Subcutaneous adipose tissue (tissue), 4 donors: ENCODE results near the gene UAP1L1. TPM values are rescaled to one million over a fixed set of nuclear protein-coding genes. Genes with fewer than 3 reads are reported as not detected.

Source experiments
- CTCF ChIP-seq: fragments of 450-650 bp; IDR thresholded peaks from one replicate; pipeline ENCODE4 v1.5.1; 2016; ENCODE audit warnings: low read depth, mild to moderate bottlenecking, control low read depth, antibody characterized with exemption, moderate library complexity
- small RNA-seq: library from RNA; depleted of rRNA; stranded (forward); fragments of <200 nt; gene quantifications from one replicate; pipeline ENCODE3, GENCODE V24; 2016
- total RNA-seq, 4 donors: library from RNA; depleted of rRNA; stranded (reverse); fragments of >200 nt; gene quantifications; one replicate each; pipeline ENCODE4 v1.1.0, GENCODE V29; 2016

UAP1L1 gene
- total RNA-seq, 4 donors from 2014 or later: 6.7 to 14.8 (median 11.2) TPM

- TF ChIP-seq CTCF: no peak
Measured at GRCh38 chr9:137127301-137128157, 50.2 kb downstream of the UAP1L1 start.

GRCh38 chr9:137128158-137128861, 51.0 kb downstream of the UAP1L1 start:
- no peak for TF ChIP-seq CTCF

GRCh38 chr9:137128862-137129455, 51.6 kb downstream of the UAP1L1 start:
- TF ChIP-seq CTCF: no peak

- TF ChIP-seq CTCF: no peak
Measured at GRCh38 chr9:137129456-137130175, 52.3 kb downstream of the UAP1L1 start.

- no peak for TF ChIP-seq CTCF
Measured at GRCh38 chr9:137130176-137130755, 52.9 kb downstream of the UAP1L1 start.

Small RNAs within 50 kb of the gene (small RNA-seq; reads per million reads assigned to genes)
- not detected for gene RF00153

Other genes with a start within 250 kb of the UAP1L1 start
- gene AJM1, start 235.0 kb upstream of the UAP1L1 start, total RNA-seq: 1 to 10 TPM in 1 of 4 donors, under 1 TPM in 3; 0.33 to 3.0 (median 0.48) TPM
- 10 to 100 TPM; 31.8 to 56.6 (median 45.7) TPM for gene PHPT1, start 228.1 kb upstream of the UAP1L1 start, total RNA-seq
- gene MAMDC4, start 225.2 kb upstream of the UAP1L1 start, total RNA-seq: 1 to 10 TPM in 2 of 4 donors, under 1 TPM in 1, not detected in 1; 0.68 to 1.5 (median 1.1) TPM
- gene EDF1, start 211.2 kb upstream of the UAP1L1 start, total RNA-seq: 100 to 1,000 TPM; 187 to 332 (median 293) TPM
- gene TRAF2, start 191.0 kb upstream of the UAP1L1 start, total RNA-seq: 1 to 10 TPM; 2.9 to 7.7 (median 6.1) TPM
- 100 to 1,000 TPM in 3 of 4 donors, 10 to 100 TPM in 1; 87.9 to 363 (median 126) TPM for gene FBXW5, start 132.8 kb upstream of the UAP1L1 start, total RNA-seq
- 1 to 10 TPM in 1 of 4 donors, not detected in 3; 2.6 TPM for gene C8G, start 132.3 kb upstream of the UAP1L1 start, total RNA-seq
- not detected for gene LCN12, start 125.2 kb upstream of the UAP1L1 start, total RNA-seq
- 10 to 100 TPM; 15.5 to 57.3 (median 26.8) TPM for gene PTGDS, start 100.0 kb upstream of the UAP1L1 start, total RNA-seq
- not detected for gene LCNL1, start 94.5 kb upstream of the UAP1L1 start, total RNA-seq
- gene PAXX, start 85.1 kb upstream of the UAP1L1 start, total RNA-seq: 10 to 100 TPM in 3 of 4 donors, 1 to 10 TPM in 1; 5.1 to 30.6 (median 26.9) TPM
- gene CLIC3, start 80.9 kb upstream of the UAP1L1 start, total RNA-seq: 1 to 10 TPM in 2 of 4 donors, not detected in 2; 1.8 to 2.2 TPM
- 10 to 100 TPM; 13.5 to 58.6 (median 19.3) TPM for gene ABCA2, start 49.3 kb upstream of the UAP1L1 start, total RNA-seq
- under 1 TPM in 2 of 4 donors, not detected in 2; 0.22 to 0.34 TPM for gene FUT7, start 45.4 kb upstream of the UAP1L1 start, total RNA-seq
- 10 to 100 TPM; 17.5 to 61.6 (median 29.8) TPM for gene NPDC1, start 31.3 kb upstream of the UAP1L1 start, total RNA-seq
- gene ENTPD2, start 23.5 kb upstream of the UAP1L1 start, total RNA-seq: not detected
- under 1 TPM in 3 of 4 donors, not detected in 1; 0.19 to 0.66 (median 0.51) TPM for gene SAPCD2, start 7.0 kb upstream of the UAP1L1 start, total RNA-seq
- 10 to 100 TPM; 19.1 to 61.9 (median 47.8) TPM for gene MAN1B1, start 9.5 kb downstream of the UAP1L1 start, total RNA-seq
- gene DPP7, start 37.2 kb downstream of the UAP1L1 start, total RNA-seq: 100 to 1,000 TPM in 3 of 4 donors, 10 to 100 TPM in 1; 57.4 to 135 (median 117) TPM
- not detected for gene GRIN1, start 61.6 kb downstream of the UAP1L1 start, total RNA-seq
- not detected for gene LRRC26, start 92.5 kb downstream of the UAP1L1 start, total RNA-seq
- gene TMEM210, start 94.5 kb downstream of the UAP1L1 start, total RNA-seq: not detected
- 10 to 100 TPM; 11.6 to 53.1 (median 22.6) TPM for gene ANAPC2, start 111.0 kb downstream of the UAP1L1 start, total RNA-seq
- gene SSNA1, start 111.2 kb downstream of the UAP1L1 start, total RNA-seq: 10 to 100 TPM; 26.7 to 69.3 (median 55.8) TPM
- gene TPRN, start 123.2 kb downstream of the UAP1L1 start, total RNA-seq: 10 to 100 TPM in 1 of 4 donors, 1 to 10 TPM in 3; 1.8 to 10.5 (median 4.9) TPM
- 10 to 100 TPM; 19.9 to 29.7 (median 22.7) TPM for gene TMEM203, start 128.1 kb downstream of the UAP1L1 start, total RNA-seq
- 1 to 10 TPM; 2.6 to 6.2 (median 3.7) TPM for gene NDOR1, start 128.2 kb downstream of the UAP1L1 start, total RNA-seq
- gene RNF208, start 144.7 kb downstream of the UAP1L1 start, total RNA-seq: 1 to 10 TPM in 2 of 4 donors, under 1 TPM in 1, not detected in 1; 0.88 to 2.4 (median 1.9) TPM
- gene CYSRT1, start 147.7 kb downstream of the UAP1L1 start, total RNA-seq: under 1 TPM in 1 of 4 donors, not detected in 3; 0.34 TPM
- not detected for gene RNF224, start 150.0 kb downstream of the UAP1L1 start, total RNA-seq
- not detected for gene SLC34A3, start 153.4 kb downstream of the UAP1L1 start, total RNA-seq
- 100 to 1,000 TPM in 2 of 4 donors, 10 to 100 TPM in 2; 92.0 to 213 (median 150) TPM for gene TUBB4B, start 163.8 kb downstream of the UAP1L1 start, total RNA-seq
- not detected for gene STPG3, start 173.8 kb downstream of the UAP1L1 start, total RNA-seq
- 10 to 100 TPM; 19.4 to 37.0 (median 30.8) TPM for gene NELFB, start 177.8 kb downstream of the UAP1L1 start, total RNA-seq
- 1 to 10 TPM; 3.3 to 9.0 (median 6.6) TPM for gene TOR4A, start 200.2 kb downstream of the UAP1L1 start, total RNA-seq
- gene NRARP, start 224.8 kb downstream of the UAP1L1 start, total RNA-seq: 10 to 100 TPM in 1 of 4 donors, 1 to 10 TPM in 2, under 1 TPM in 1; 0.51 to 11.5 (median 2.9) TPM